ENCODE measurements around the gene CRB1.

Gene CRB1

GRCh38 chr1:197360068-197360467 is 92.0 kb downstream of the CRB1 start:
- H3K36me3 ChIP-seq (ENCODE audit: control insufficient read depth, insufficient read depth, low read length), result no peaks in the 10 kb centered on the region
- no peak overlapping the region for H3K9ac ChIP-seq (ENCODE audit: low read length)
- no peaks in the 10 kb centered on the region for H3K4me1 ChIP-seq (ENCODE audit: control insufficient read depth, insufficient read depth, low read length)
- no peak overlapping the region for H3K4me3 ChIP-seq (ENCODE audit: low read length)
- H3K27me3 ChIP-seq (ENCODE audit: control insufficient read depth, insufficient read depth, low read length), result no peaks in the 10 kb centered on the region
- H3K27ac ChIP-seq (ENCODE audit: low read depth, low read length), result no peak overlapping the region

- Histone ChIP-seq H3K27me3 (ENCODE audit: control insufficient read depth, insufficient read depth, low read length) (no peaks in the 10 kb centered on the region), H3K4me3 (ENCODE audit: low read length) (no peak overlapping the region), H3K36me3 (ENCODE audit: control insufficient read depth, insufficient read depth, low read length) (no peaks in the 10 kb centered on the region), H3K9ac (ENCODE audit: low read length) (no peak overlapping the region), H3K4me1 (ENCODE audit: control insufficient read depth, insufficient read depth, low read length) (no peaks in the 10 kb centered on the region), H3K27ac (ENCODE audit: low read depth, low read length) (no peak overlapping the region)
Observed at GRCh38 chr1:197362871-197363270, 94.8 kb downstream of the CRB1 start.

GRCh38 chr1:197363855-197364254 is 95.8 kb downstream of the CRB1 start:
- Histone ChIP-seq H3K4me1 (ENCODE audit: control insufficient read depth, insufficient read depth, low read length) (no peaks in the 10 kb centered on the region), H3K27me3 (ENCODE audit: control insufficient read depth, insufficient read depth, low read length) (no peaks in the 10 kb centered on the region), H3K9ac (ENCODE audit: low read length) (no peak overlapping the region), H3K36me3 (ENCODE audit: control insufficient read depth, insufficient read depth, low read length) (no peaks in the 10 kb centered on the region), H3K27ac (ENCODE audit: low read depth, low read length) (no peak overlapping the region), H3K4me3 (ENCODE audit: low read length) (no peak overlapping the region)

- Histone ChIP-seq H3K36me3 (ENCODE audit: control insufficient read depth, insufficient read depth, low read length) (no peaks in the 10 kb centered on the region), H3K27ac (ENCODE audit: low read depth, low read length) (no peak overlapping the region), H3K9ac (ENCODE audit: low read length) (no peak overlapping the region), H3K27me3 (ENCODE audit: control insufficient read depth, insufficient read depth, low read length) (no peaks in the 10 kb centered on the region), H3K4me1 (ENCODE audit: control insufficient read depth, insufficient read depth, low read length) (no peaks in the 10 kb centered on the region), H3K4me3 (ENCODE audit: low read length) (no peak overlapping the region)
Observed at GRCh38 chr1:197366996-197367395, 98.9 kb downstream of the CRB1 start.

- Histone ChIP-seq H3K36me3 (ENCODE audit: control insufficient read depth, insufficient read depth, low read length) (no peaks in the 10 kb centered on the region), H3K27ac (ENCODE audit: low read depth, low read length) (no peak overlapping the region), H3K27me3 (ENCODE audit: control insufficient read depth, insufficient read depth, low read length) (no peaks in the 10 kb centered on the region), H3K4me1 (ENCODE audit: control insufficient read depth, insufficient read depth, low read length) (no peaks in the 10 kb centered on the region), H3K9ac (ENCODE audit: low read length) (no peak overlapping the region), H3K4me3 (ENCODE audit: low read length) (no peak overlapping the region)
Observed at GRCh38 chr1:197367627-197368026, 99.6 kb downstream of the CRB1 start.

GRCh38 chr1:197374428-197374827 is 106.4 kb downstream of the CRB1 start:
- Histone ChIP-seq H3K4me3 (ENCODE audit: low read length) (no peak overlapping the region), H3K9ac (ENCODE audit: low read length) (no peak overlapping the region), H3K36me3 (ENCODE audit: control insufficient read depth, insufficient read depth, low read length) (no peaks in the 10 kb centered on the region), H3K4me1 (ENCODE audit: control insufficient read depth, insufficient read depth, low read length) (no peaks in the 10 kb centered on the region), H3K27me3 (ENCODE audit: control insufficient read depth, insufficient read depth, low read length) (no peaks in the 10 kb centered on the region), H3K27ac (ENCODE audit: low read depth, low read length) (no peak overlapping the region)

GRCh38 chr1:197384471-197384870 is 116.4 kb downstream of the CRB1 start:
- Histone ChIP-seq H3K36me3 (ENCODE audit: control insufficient read depth, insufficient read depth, low read length) (no peaks in the 10 kb centered on the region), H3K4me3 (ENCODE audit: low read length) (no peak overlapping the region), H3K27me3 (ENCODE audit: control insufficient read depth, insufficient read depth, low read length) (no peaks in the 10 kb centered on the region), H3K4me1 (ENCODE audit: control insufficient read depth, insufficient read depth, low read length) (no peaks in the 10 kb centered on the region), H3K9ac (ENCODE audit: low read length) (no peak overlapping the region), H3K27ac (ENCODE audit: low read depth, low read length) (no peak overlapping the region)

GRCh38 chr1:197388801-197389200 is 120.7 kb downstream of the CRB1 start:
- Histone ChIP-seq H3K36me3 (ENCODE audit: control insufficient read depth, insufficient read depth, low read length) (no peaks in the 10 kb centered on the region), H3K27me3 (ENCODE audit: control insufficient read depth, insufficient read depth, low read length) (no peaks in the 10 kb centered on the region), H3K4me3 (ENCODE audit: low read length) (no peak overlapping the region), H3K4me1 (ENCODE audit: control insufficient read depth, insufficient read depth, low read length) (no peaks in the 10 kb centered on the region), H3K27ac (ENCODE audit: low read depth, low read length) (no peak overlapping the region), H3K9ac (ENCODE audit: low read length) (no peak overlapping the region)

- Histone ChIP-seq H3K9ac (ENCODE audit: low read length) (no peak overlapping the region), H3K4me3 (ENCODE audit: low read length) (no peak overlapping the region), H3K4me1 (ENCODE audit: control insufficient read depth, insufficient read depth, low read length) (no peaks in the 10 kb centered on the region), H3K27ac (ENCODE audit: low read depth, low read length) (no peak overlapping the region), H3K27me3 (ENCODE audit: control insufficient read depth, insufficient read depth, low read length) (no peaks in the 10 kb centered on the region), H3K36me3 (ENCODE audit: control insufficient read depth, insufficient read depth, low read length) (no peaks in the 10 kb centered on the region)
Observed at GRCh38 chr1:197390856-197391255, 122.8 kb downstream of the CRB1 start.

GRCh38 chr1:197391303-197392226 is 123.5 kb downstream of the CRB1 start:
- Histone ChIP-seq H3K4me1 (ENCODE audit: control insufficient read depth, insufficient read depth, low read length) (no peaks in the 10 kb centered on the region), H3K27ac (ENCODE audit: low read depth, low read length) (no peak overlapping the region), H3K4me3 (ENCODE audit: low read length) (no peak overlapping the region), H3K9ac (ENCODE audit: low read length) (no peak overlapping the region), H3K36me3 (ENCODE audit: control insufficient read depth, insufficient read depth, low read length) (no peaks in the 10 kb centered on the region), H3K27me3 (ENCODE audit: control insufficient read depth, insufficient read depth, low read length) (no peaks in the 10 kb centered on the region)

- no peaks in the 10 kb centered on the region for H3K27me3 ChIP-seq (ENCODE audit: control insufficient read depth, insufficient read depth, low read length)
- no peak overlapping the region for H3K27ac ChIP-seq (ENCODE audit: low read depth, low read length)
- H3K4me1 ChIP-seq (ENCODE audit: control insufficient read depth, insufficient read depth, low read length), result no peaks in the 10 kb centered on the region
- no peak overlapping the region for H3K9ac ChIP-seq (ENCODE audit: low read length)
- H3K4me3 ChIP-seq (ENCODE audit: low read length), result no peak overlapping the region
- H3K36me3 ChIP-seq (ENCODE audit: control insufficient read depth, insufficient read depth, low read length), result no peaks in the 10 kb centered on the region
Observed at GRCh38 chr1:197392541-197392940, 124.5 kb downstream of the CRB1 start.

GRCh38 chr1:197393105-197393504 is 125.1 kb downstream of the CRB1 start:
- Histone ChIP-seq H3K27ac (ENCODE audit: low read depth, low read length) (no peak overlapping the region), H3K9ac (ENCODE audit: low read length) (no peak overlapping the region), H3K36me3 (ENCODE audit: control insufficient read depth, insufficient read depth, low read length) (no peaks in the 10 kb centered on the region), H3K4me1 (ENCODE audit: control insufficient read depth, insufficient read depth, low read length) (no peaks in the 10 kb centered on the region), H3K4me3 (ENCODE audit: low read length) (no peak overlapping the region), H3K27me3 (ENCODE audit: control insufficient read depth, insufficient read depth, low read length) (no peaks in the 10 kb centered on the region)

- H3K4me1 ChIP-seq (ENCODE audit: control insufficient read depth, insufficient read depth, low read length), result no peaks in the 10 kb centered on the region
- no peaks in the 10 kb centered on the region for H3K27me3 ChIP-seq (ENCODE audit: control insufficient read depth, insufficient read depth, low read length)
- H3K4me3 ChIP-seq (ENCODE audit: low read length), result no peak overlapping the region
- no peak overlapping the region for H3K27ac ChIP-seq (ENCODE audit: low read depth, low read length)
- no peaks in the 10 kb centered on the region for H3K36me3 ChIP-seq (ENCODE audit: control insufficient read depth, insufficient read depth, low read length)
- H3K9ac ChIP-seq (ENCODE audit: low read length), result no peak overlapping the region
Observed at GRCh38 chr1:197393772-197394171, 125.7 kb downstream of the CRB1 start.
